Suprapubic skin (tissue), 4 donors: Measurements from ENCODE around the gene PPP2R5B.

Experiments
- CTCF ChIP-seq, 2 donors: fragments of 200-600 bp in 1 of 2; fragments of 450-650 bp in 1 of 2; sonication (generic) in 1 of 2; IDR thresholded peaks; one replicate each; pipeline ENCODE4 v1.5.1; 2016 to 2019; ENCODE audit warnings: antibody characterized with exemption in 2 of 2, mild to moderate bottlenecking in 1 of 2, moderate library complexity in 1 of 2
- EP300 ChIP-seq: sonication (generic); formaldehyde crosslinking; IDR thresholded peaks from one replicate; pipeline ENCODE4 v1.6.1; 2017; ENCODE audit warnings: antibody characterized with exemption
- POLR2A ChIP-seq, 2 donors: fragments of 450-650 bp; IDR thresholded peaks; one replicate each; pipeline ENCODE4 v1.6.1; 2017; ENCODE audit warnings: antibody characterized with exemption in 2 of 2, mild to moderate bottlenecking in 2 of 2, moderate library complexity in 2 of 2
- POLR2AphosphoS5 ChIP-seq, 3 donors: sonication (generic); formaldehyde crosslinking; IDR thresholded peaks; one replicate each; pipeline ENCODE4 v1.6.1; 2017; ENCODE audit warnings: antibody characterized with exemption in 3 of 3

DNA sequence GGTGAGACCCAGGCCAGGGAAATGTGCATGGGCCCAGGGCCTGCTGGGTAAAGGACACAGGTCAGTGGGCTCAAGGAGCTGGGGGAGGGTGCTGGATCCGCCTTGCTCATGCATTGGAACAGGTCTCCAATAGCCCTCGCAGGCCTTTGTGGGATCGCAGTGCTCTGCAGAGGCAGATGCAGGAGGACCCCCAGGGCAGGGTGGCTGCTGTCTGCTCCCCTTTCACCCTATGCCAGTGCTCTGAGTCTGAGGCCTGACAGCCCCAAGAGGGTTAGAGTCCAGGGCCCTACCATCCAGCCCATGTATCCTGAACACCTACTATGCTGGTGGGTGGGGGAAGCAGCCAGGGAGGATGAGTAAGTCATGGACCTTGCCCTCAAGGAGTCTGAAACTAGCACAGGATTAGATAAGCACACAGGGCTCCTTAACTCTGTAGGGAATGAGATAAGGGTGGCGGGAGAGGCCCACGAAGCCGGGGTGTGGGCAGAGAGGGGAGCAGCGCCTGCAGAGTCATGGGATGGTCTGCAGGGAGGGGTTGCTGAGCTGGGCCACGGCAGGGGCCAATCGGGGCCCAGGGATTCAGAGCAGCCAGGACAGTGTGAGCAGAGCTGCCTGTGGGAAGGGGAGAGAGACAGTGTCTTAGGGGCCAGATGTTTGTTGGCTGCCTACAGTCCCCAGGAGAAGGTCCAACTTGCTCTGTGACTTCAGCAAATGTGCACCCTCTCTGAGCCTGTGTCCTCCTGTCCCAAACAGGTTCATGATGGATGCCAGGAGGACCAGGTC is 35.6 kb upstream of the PPP2R5B start:
- TF ChIP-seq CTCF (IDR thresholded peaks at IDR 0.05) (no peak), EP300 (no peak), POLR2AphosphoS5 (IDR thresholded peaks at IDR 0.05) (no peak), POLR2A (IDR thresholded peaks at IDR 0.05) (no peak)
